ENCODE measurements around the gene AKT2.

The AKT2 gene

GRCh38 chr19:40254714-40255418 lies 30.3 kb downstream of the AKT2 start:
- DNase-seq (ENCODE audit: low spot score) = no peak

GRCh38 chr19:40253611-40254092 lies 31.5 kb downstream of the AKT2 start:
- DNase-seq (ENCODE audit: low spot score) = no peak

DNA sequence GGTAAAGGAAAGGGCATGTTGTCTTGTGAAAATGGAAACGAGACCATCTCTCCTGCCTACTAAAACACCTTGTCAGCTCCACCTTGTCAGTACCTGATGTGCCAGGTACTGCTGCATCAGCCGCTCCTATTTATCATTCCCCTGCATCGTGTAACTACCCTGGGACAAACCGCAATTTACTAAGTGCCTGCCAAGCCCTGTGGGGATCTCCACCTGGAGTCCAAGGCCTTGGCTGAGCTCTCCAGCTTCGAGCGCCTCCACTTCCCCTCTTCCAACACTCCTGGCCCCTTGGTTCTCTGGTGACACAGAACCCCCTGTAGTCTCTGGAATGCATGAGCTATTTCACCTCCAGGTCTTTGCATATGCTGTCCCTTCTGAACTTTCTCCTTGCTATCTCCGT lies 32.8 kb downstream of the AKT2 start:
- DNase-seq (ENCODE audit: low spot score) = no peak

- no peak for DNase-seq (ENCODE audit: low spot score)
These were observed 33.2 kb downstream of the AKT2 start for GRCh38 chr19:40251991-40252390.

DNA sequence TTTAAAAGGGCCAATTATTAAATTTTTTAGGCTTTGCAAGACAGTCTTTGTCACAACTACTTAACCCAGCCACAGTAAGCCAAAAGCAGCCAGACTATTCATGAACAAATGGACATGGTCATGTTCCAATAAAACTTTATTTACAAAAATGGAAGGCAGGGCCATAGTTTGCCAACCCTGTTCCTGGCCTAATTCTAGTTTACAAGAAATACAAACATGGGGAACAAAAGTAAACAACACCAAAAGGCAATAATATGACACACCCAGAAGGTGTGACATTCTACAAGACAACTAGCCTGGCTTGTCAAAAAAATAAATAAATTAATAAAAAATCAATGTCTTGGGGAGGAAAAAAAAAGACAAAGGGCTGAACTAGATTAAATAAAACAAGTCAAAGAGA lies 33.9 kb downstream of the AKT2 start:
- DNase-seq (ENCODE audit: low spot score) = no peak

DNA sequence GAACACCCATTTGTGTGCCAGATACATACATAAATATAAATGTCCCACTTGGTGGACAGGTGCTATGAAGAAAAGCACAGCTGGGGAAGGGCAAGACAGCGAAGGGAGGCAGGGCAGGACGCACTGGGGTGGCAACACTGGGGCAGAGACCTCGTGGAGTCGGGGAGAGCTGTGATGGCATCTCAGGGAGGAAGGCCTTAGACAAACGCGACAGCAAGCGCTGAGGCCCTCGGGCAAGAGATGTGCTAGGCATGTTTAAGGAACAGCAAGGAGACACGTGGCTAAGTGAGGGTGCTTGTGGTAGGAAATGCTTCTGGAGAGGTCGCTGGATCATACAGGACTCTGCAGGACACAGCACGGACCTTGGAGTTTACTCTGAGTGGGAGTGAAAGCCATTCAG lies 35.4 kb downstream of the AKT2 start:
- DNase-seq (ENCODE audit: low spot score) = no peak

GRCh38 chr19:40249201-40249600 lies 35.9 kb downstream of the AKT2 start:
- no peak for DNase-seq (ENCODE audit: low spot score)

GRCh38 chr19:40247735-40248262 lies 37.3 kb downstream of the AKT2 start:
- no peak for DNase-seq (ENCODE audit: low spot score)

- no peak for DNase-seq (ENCODE audit: low spot score)
These were observed 38.0 kb downstream of the AKT2 start for GRCh38 chr19:40247178-40247577.

DNA sequence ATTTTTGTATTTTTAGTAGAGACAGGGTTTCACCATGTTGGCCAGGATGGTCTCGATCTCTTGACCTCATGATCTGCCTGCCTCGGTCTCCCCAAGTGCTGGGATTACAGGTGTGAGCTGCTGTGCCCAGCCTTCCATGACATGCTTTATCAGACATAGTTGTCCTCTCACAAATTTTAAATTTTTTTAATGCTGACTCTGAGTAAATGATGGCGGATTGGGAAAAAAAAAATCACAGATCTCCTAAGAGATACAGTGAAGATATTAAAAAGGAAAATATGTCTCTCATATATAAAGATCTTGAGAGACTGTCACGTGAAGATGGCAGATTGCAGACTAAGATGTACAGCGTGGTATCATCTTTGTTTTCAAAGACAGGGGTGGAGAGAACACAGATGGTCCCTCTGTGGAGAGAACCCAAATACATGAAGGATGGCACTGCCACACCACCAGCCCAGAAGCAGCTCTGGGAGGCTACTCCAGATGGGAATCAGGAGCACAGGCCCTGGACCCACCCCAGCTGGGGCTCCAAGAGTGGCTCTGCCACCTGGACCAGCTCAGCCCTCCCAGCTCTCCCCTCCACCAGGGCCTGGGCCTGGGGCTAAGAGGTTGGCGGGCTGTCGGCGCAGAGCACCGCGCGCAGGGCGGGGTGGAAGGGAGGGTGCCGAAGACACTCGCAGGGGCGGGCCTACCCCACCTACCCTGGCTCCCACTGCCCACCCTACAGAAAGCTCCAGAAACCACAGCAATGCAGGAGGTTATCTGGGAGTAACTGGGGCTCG lies 38.7 kb downstream of the AKT2 start:
- DNase-seq (ENCODE audit: low spot score) = no peak

DNA sequence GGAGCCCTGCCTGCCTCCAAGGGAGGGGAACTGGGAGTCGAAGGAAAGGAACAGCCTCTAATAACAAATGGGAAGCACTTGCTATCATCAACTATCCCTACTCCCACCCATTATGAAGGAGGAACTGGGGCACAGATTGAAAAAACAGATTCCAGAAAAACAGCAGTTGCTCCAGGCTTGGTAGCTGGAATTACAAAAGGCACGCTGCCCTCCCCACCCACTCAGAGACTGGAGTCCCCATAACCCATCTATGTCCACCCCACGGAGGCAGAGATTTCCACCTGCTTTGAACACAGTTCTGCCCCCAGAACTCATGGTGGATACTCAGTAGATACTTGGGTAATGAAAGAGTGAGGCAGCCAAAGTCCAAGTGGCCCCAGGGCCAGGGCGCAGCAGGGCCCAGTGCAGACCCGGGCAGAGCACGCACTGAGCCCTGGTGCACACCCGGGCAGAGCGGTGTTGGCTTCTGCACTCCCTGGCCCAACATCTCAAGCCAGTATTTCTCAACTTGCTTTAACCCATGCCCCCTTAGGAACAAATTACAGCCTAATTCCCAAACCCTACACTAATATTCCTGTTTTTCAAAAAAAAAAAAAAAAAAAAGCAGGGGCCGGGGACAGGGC lies 39.5 kb downstream of the AKT2 start:
- no peak for DNase-seq (ENCODE audit: low spot score)

DNA sequence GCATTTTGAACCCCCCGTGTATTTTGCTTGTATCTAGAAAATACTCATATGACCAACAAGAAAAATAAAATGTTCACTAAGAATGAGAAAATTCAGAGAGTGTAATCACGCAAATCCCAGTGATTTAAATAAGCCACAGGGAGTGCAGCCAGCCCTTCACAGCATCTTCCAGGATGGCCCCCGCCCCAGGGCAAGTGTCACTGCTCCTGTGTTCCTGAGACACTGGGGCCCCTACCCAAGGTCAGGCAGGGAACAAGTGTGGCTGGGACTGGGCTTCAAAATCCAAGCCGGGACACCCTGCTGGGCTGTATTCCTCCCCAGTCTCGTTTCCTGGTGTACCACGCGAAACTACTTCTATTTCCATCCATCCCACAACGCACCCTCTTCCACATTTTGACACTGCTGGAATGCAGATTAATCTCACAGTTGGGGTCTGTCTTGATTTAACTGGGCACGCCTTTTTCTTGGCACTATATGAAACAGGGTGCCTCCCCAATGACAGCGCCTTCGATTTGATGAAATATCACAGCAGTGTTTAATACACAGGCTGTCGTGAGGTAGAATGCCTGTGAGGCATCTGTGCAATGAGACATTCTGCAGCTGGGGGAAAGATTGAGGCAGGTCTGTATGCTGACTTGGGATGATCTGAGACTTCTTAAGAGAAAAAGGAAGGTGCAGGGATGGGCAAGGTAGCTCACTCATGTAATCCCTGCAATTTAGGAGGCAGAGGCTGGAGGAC lies 40.4 kb downstream of the AKT2 start:
- DNase-seq (ENCODE audit: low spot score) = no peak

GRCh38 chr19:40243181-40243580 lies 42.0 kb downstream of the AKT2 start:
- DNase-seq (ENCODE audit: low spot score) = no peak

GRCh38 chr19:40242480-40242879 lies 42.7 kb downstream of the AKT2 start:
- no peak for DNase-seq (ENCODE audit: low spot score)

GRCh38 chr19:40241809-40242384 lies 43.2 kb downstream of the AKT2 start:
- no peak for DNase-seq (ENCODE audit: low spot score)

DNA sequence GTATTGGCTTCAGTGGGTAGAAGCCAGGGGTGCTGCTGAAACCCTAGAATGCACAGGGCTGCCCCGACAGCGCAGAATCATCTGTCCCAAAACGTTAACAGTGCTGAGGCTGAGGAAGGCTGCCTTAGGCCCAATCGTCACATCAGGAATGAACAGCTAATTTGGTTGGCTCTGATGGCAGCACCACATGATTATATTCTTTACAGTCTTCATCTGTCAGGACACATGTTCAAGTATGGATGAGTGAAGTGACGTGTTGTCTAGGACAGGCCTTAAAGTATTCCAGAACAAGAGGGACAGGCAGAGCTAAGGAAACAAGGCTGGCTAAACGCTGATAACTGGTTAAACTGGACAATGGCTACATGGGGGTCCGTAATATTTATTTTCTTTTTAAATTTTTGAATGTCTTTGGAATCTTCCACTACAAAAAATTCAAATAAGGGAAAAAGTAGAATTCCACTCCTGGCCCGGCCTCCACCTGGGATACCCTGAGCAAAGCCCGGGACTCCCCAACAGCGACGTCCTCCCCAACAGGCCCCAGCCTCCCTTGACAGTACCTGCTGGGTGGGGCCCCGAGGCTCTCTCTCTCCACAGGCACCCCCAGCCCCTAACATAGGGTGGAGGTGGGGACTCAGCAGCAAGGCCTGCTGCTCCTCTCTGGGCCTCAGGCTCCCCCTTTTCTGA lies 43.9 kb downstream of the AKT2 start:
- no peak for DNase-seq (ENCODE audit: low spot score)

GRCh38 chr19:40240332-40240731 lies 44.8 kb downstream of the AKT2 start:
- DNase-seq (ENCODE audit: low spot score) = no peak

DNA sequence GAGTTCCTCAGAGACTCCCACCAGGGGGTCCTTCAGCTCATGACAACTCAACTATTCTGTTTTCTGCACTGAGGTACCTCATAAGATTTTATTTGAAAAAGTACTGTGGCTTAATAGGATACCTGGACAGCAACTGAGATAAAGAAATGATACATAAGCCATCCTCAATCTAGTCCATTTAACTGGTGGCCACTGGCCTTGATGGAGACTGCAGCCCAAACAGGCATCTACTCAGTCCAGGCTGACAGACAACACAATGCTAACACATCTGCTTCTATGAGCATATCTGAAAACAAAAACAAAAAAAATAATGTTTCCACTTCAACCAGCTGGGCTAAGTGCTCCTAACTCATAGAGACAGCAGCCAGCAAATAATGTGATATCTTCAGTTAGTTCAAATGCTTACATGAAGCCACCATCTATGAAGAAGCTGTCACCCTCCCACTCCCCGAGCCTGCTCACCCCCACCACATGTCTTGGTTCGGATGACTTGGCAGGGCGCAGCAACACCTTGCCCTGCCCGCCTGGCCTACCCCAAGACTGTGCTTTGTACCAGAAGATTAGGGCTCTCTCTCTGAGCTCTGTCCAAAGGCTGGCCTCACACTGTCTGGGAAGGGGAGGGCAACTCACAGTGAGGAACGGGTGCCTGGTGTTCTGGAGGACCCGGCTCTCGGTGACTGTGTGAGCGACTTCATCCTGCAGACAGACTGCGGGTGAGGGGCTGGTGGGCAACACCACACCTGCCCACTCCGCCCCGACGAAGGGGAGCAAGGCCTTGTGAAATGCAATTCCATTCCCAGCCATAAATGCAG lies 45.5 kb downstream of the AKT2 start:
- no peak for DNase-seq (ENCODE audit: low spot score)

GRCh38 chr19:40238775-40239174 lies 46.4 kb downstream of the AKT2 start:
- no peak for DNase-seq (ENCODE audit: low spot score)

GRCh38 chr19:40237791-40238190 lies 47.4 kb downstream of the AKT2 start:
- no peak for DNase-seq (ENCODE audit: low spot score)

Measured in SK-N-DZ (cell line).